ENCODE results near the gene TUBB3.

DNA sequence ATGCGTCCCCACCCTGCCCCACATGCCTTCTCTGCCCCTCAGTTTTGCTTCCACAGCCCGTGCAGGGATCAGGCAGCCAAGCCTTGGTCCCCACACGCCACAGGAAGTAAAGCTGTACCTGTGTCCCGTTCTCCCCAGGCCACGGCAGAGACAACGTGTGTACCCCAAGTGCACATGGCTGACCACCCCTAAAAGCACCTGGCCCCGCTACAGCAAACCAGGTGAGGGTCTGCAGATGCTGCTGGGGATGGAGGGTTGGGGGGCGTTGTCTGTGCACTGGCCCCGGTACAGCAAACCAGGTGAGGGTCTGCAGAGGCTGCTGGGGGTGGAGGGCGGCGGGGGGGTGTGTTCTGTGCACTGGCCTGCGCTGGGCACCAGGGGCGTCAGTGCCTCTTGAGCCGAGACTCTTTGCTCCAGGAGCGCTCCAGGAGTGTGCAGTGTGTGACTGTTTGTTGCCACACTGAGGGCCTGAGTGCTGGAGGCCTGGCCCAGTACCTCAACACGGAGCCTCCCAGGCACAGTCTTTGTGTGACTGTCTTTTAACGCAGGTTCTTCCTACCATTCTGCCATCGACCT lies 31.0 kb upstream of the TUBB3 start:
- TF ChIP-seq, protein P1, sequence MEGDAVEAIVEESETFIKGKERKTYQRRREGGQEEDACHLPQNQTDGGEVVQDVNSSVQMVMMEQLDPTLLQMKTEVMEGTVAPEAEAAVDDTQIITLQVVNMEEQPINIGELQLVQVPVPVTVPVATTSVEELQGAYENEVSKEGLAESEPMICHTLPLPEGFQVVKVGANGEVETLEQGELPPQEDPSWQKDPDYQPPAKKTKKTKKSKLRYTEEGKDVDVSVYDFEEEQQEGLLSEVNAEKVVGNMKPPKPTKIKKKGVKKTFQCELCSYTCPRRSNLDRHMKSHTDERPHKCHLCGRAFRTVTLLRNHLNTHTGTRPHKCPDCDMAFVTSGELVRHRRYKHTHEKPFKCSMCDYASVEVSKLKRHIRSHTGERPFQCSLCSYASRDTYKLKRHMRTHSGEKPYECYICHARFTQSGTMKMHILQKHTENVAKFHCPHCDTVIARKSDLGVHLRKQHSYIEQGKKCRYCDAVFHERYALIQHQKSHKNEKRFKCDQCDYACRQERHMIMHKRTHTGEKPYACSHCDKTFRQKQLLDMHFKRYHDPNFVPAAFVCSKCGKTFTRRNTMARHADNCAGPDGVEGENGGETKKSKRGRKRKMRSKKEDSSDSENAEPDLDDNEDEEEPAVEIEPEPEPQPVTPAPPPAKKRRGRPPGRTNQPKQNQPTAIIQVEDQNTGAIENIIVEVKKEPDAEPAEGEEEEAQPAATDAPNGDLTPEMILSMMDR (IDR thresholded peaks at IDR 0.05) = no peak
- no peak for TF ChIP-seq POLR2A (IDR thresholded peaks at IDR 0.05)

Measured in thyroid gland (tissue), 4 donors.